Loucy (cell line): ENCODE results near the gene MRPL49.

Source experiments
- CTCF ChIP-seq: fragments of 200-600 bp; sonication (generic); conservative IDR thresholded peaks from 2 replicates; pipeline ENCODE4 v1.5.1; 2014; ENCODE audit warnings: mild to moderate bottlenecking, antibody characterized with exemption, low read length
- EZH2phosphoT487 ChIP-seq: fragments of 200-600 bp; IDR thresholded peaks from 2 replicates; pipeline ENCODE4 v1.6.1; 2018; ENCODE audit warnings: antibody characterized with exemption, mild to moderate bottlenecking, moderate library complexity, borderline replicate concordance

GRCh38 chr11:65102142-65103095 lies 19.7 kb upstream of the MRPL49 start:
- TF ChIP-seq CTCF: no peak
- TF ChIP-seq EZH2phosphoT487: no peak
